Fibroblast of gingiva (primary cell): Measurements from ENCODE around the gene PAX7.

Experiments used
- DNase-seq: peaks from one replicate; pipeline ENCODE4 v3.0.0-alpha.2; 2011; ENCODE audit warnings: low read depth

PAX7 gene

GRCh38 chr1:18641005-18641941 lies 10.6 kb downstream of the PAX7 start:
- no peak for DNase-seq

GRCh38 chr1:18642278-18643095 lies 11.8 kb downstream of the PAX7 start:
- DNase-seq = no peak

- no peak for DNase-seq
Observed at GRCh38 chr1:18643154-18644012, 12.7 kb downstream of the PAX7 start.

- no peak for DNase-seq
Observed at GRCh38 chr1:18644013-18644399, 13.4 kb downstream of the PAX7 start.

- no peak for DNase-seq
Observed at GRCh38 chr1:18644446-18644845, 13.8 kb downstream of the PAX7 start.

GRCh38 chr1:18644973-18645746 lies 14.5 kb downstream of the PAX7 start:
- no peak for DNase-seq

- DNase-seq = no peak
Observed at GRCh38 chr1:18645747-18646090, 15.1 kb downstream of the PAX7 start.

- no peak for DNase-seq
Observed at GRCh38 chr1:18646091-18646785, 15.6 kb downstream of the PAX7 start.

- no peak for DNase-seq
Observed at GRCh38 chr1:18646786-18647410, 16.3 kb downstream of the PAX7 start.

GRCh38 chr1:18647681-18648214 lies 17.1 kb downstream of the PAX7 start:
- DNase-seq = no peak

GRCh38 chr1:18649693-18650370 lies 19.2 kb downstream of the PAX7 start:
- DNase-seq = no peak

GRCh38 chr1:18651713-18652112 lies 21.1 kb downstream of the PAX7 start:
- no peak for DNase-seq

- no peak for DNase-seq
Observed at GRCh38 chr1:18652791-18653190, 22.1 kb downstream of the PAX7 start.

- no peak for DNase-seq
Observed at GRCh38 chr1:18653367-18653766, 22.7 kb downstream of the PAX7 start.

- DNase-seq = no peak
Observed at GRCh38 chr1:18653916-18654315, 23.3 kb downstream of the PAX7 start.

GRCh38 chr1:18654599-18654998 lies 24.0 kb downstream of the PAX7 start:
- no peak for DNase-seq

GRCh38 chr1:18657506-18658201 lies 27.0 kb downstream of the PAX7 start:
- no peak for DNase-seq

- DNase-seq = no peak
Observed at GRCh38 chr1:18658831-18659230, 28.2 kb downstream of the PAX7 start.
